ENCODE data around the gene ART1. TPM values are rescaled to one million over a fixed set of nuclear protein-coding genes. Genes with fewer than 3 reads are reported as not detected.

ART1 gene
- total and polyA plus RNA-seq, 2 of the 8 experiments (the other 6 are each of a cell fraction or from before 2014, with no cell fraction given) = not detected

DNA sequence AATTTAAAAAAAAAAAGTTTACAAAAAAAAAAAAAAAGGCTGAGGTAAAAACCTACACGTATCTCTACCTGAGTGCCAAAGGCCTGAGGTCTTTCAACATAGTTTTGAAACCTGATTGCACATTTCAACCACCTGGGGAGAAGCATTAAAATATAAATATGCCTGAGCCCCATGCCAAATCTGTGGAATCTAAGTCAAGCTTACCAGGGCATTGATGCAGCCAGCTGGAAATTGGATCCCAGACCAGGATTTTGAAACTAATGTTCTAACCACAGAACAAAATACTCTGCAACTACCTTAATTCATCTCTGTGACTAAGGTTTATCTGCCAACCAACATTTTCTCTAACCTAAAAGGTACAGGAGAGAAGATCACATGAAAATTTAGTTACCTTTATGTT, 65.0 kb downstream of the ART1 start:
- CTCF ChIA-PET (ENCODE audit: partially characterized antibody) = interaction anchor here (0.5 to 1.3 kb wide), 3 partner anchors 9 to 99 kb away, joined by 3 to 5 read pairs (median 4); partner anchors contain the start of gene PGAP2
- WGBS, 2 experiments (ENCODE audit: extremely low coverage in 1 of 2, insufficient coverage in 1 of 2, insufficient read length in 1 of 2, insufficient replicate concordance in 2 of 2, low coverage in 1 of 2, low lambda C conversion rate in 2 of 2, missing lambda C conversion rate in 1 of 2) = 20% methylated on average over 1 of the region's 1 CpG; no CpG with 5 or more reads in 1 of the 2 experiments
- H3K4me3 ChIP-seq (ENCODE audit: extremely low read depth in 1 of 4, insufficient read depth in 2 of 4, low read depth in 3 of 4, low read length in 4 of 4) = peak overlapping the region in 1 of 4 experiments; percentile 44; a peak in 3 of 8 replicates
- TF ChIP-seq FOSL1 (IDR thresholded peaks at IDR 0.05; ENCODE audit: insufficient read depth, low read depth, low read length) (no peak), CREB1 (IDR thresholded peaks at IDR 0.05) (no peak), CBX5 (IDR thresholded peaks at IDR 0.05; ENCODE audit: low read depth, low read length) (no peak), RXRA (IDR thresholded peaks at IDR 0.05; ENCODE audit: insufficient read depth, low read depth, low read length) (no peak), TAF1 (IDR thresholded peaks at IDR 0.05; ENCODE audit: low read depth, low read length) (no peak), JUND (IDR thresholded peaks at IDR 0.05; ENCODE audit: low read length) (no peak), RAD21 (IDR thresholded peaks at IDR 0.05 in 1 of 2, conservative IDR thresholded peaks at IDR 0.05 in 1 of 2; ENCODE audit: low read depth in 2 of 2, low read length in 2 of 2) (no peak), POLR2AphosphoS5 (IDR thresholded peaks at IDR 0.05; ENCODE audit: low read depth, low read length) (no peak)

More for the DNA sequence above, 65.0 kb downstream of the ART1 start:
- no peak overlapping the region for H3K9ac ChIP-seq (replicated peaks in 1 of 4; ENCODE audit: extremely low read depth in 1 of 4, low read depth in 3 of 4, low read length in 3 of 4)
- H3K9me3 ChIP-seq (ENCODE audit: insufficient read depth in 2 of 2, low read depth in 1 of 2, low read length in 1 of 2) = no peaks in the 10 kb centered on the region
- no peak overlapping the region for H2BK120ac ChIP-seq (replicated peaks; ENCODE audit: low read depth, low read length)
- H4K91ac ChIP-seq (replicated peaks; ENCODE audit: insufficient read length, low read length) = no peak overlapping the region
- H2AFZ ChIP-seq (ENCODE audit: low read length) = no peak overlapping the region
- peak overlapping the region; percentile 14 to 62 for H3K4me2 ChIP-seq (ENCODE audit: insufficient read depth in 1 of 2, low read depth in 2 of 2, low read length in 2 of 2)
- no peak overlapping the region; the same call in 1 of the 2 replicates for H3K18ac ChIP-seq (ENCODE audit: extremely low read depth, low read length)
- H3K23ac ChIP-seq (ENCODE audit: insufficient read length) = no peak overlapping the region
- H4K20me1 ChIP-seq (replicated peaks in 1 of 2; ENCODE audit: control insufficient read depth in 1 of 2, insufficient read depth in 2 of 2, low read length in 2 of 2) = peaks cover 0 to 1% of the 10 kb centered on the region in 2 experiments
- H4K8ac ChIP-seq (ENCODE audit: extremely low read depth, insufficient read depth, low read length) = no peak overlapping the region
- no peak overlapping the region for H2BK5ac ChIP-seq (ENCODE audit: low read depth, low read length)
- H3K4ac ChIP-seq (replicated peaks; ENCODE audit: insufficient read length, low read depth, low read length) = no peak overlapping the region
- peaks cover 0 to 11% (median 4%) of the 10 kb centered on the region in 4 experiments; a peak in 4 of 7 replicates for H3K4me1 ChIP-seq (replicated peaks in 1 of 4; ENCODE audit: control insufficient read depth in 3 of 4, insufficient read depth in 4 of 4, low read length in 3 of 4)
- H3K79me2 ChIP-seq (ENCODE audit: control insufficient read depth in 1 of 2, insufficient read depth in 2 of 2, low read length in 2 of 2) = peaks cover 0 to 11% of the 10 kb centered on the region in 2 experiments; a peak in 1 of 4 replicates
- peaks cover 8 to 69% (median 36%) of the 10 kb centered on the region in 4 experiments; a peak in 7 of 8 replicates for H3K36me3 ChIP-seq (ENCODE audit: control insufficient read depth in 2 of 4, insufficient read depth in 4 of 4, low read length in 3 of 4)
- H2BK15ac ChIP-seq (ENCODE audit: low read length) = no peak overlapping the region
- no peak overlapping the region for H3K14ac ChIP-seq (ENCODE audit: insufficient read length)
- no peaks in the 10 kb centered on the region for H3K23me2 ChIP-seq (ENCODE audit: low read depth, low read length)
- no peak overlapping the region for H3K56ac ChIP-seq (replicated peaks; ENCODE audit: insufficient read length, low read depth, low read length)
- H3K27me3 ChIP-seq (replicated peaks in 1 of 4; ENCODE audit: control insufficient read depth in 3 of 4, extremely low read depth in 1 of 4, insufficient read depth in 3 of 4, low read length in 3 of 4) = no peaks in the 10 kb centered on the region
- no peak overlapping the region for H3K27ac ChIP-seq (ENCODE audit: low read depth, low read length)
- H2AK5ac ChIP-seq (ENCODE audit: low read depth, low read length) = no peak overlapping the region
- H3K79me1 ChIP-seq (ENCODE audit: low read depth, low read length) = no peaks in the 10 kb centered on the region; the same call in 1 of the 2 replicates
- FAIRE-seq (no peak), DNase-seq (ENCODE audit: low read depth in 1 of 2, low spot score in 2 of 2) (no peak)
- POLR2A ChIA-PET (ENCODE audit: partially characterized antibody) = interaction anchor here (0.9 to 1.3 kb wide), 4 partner anchors 36 to 99 kb away, joined by 3 to 4 read pairs (median 3); no protein-coding TSS in a partner anchor
- no peak overlapping the region for H2BK12ac ChIP-seq (ENCODE audit: low read depth, low read length)
- no peak overlapping the region for H4K5ac ChIP-seq (ENCODE audit: insufficient read length, low read depth, low read length)
- H2BK20ac ChIP-seq (ENCODE audit: low read length) = no peak overlapping the region

All from H1 (cell line).